ENCODE results near the gene EMC10.
"Not testable (repeated sequence)": the region's sequence is repeated elsewhere in the genome, so short reads cannot be mapped to it uniquely, and the experiment has no call there.

The EMC10 gene

DNA sequence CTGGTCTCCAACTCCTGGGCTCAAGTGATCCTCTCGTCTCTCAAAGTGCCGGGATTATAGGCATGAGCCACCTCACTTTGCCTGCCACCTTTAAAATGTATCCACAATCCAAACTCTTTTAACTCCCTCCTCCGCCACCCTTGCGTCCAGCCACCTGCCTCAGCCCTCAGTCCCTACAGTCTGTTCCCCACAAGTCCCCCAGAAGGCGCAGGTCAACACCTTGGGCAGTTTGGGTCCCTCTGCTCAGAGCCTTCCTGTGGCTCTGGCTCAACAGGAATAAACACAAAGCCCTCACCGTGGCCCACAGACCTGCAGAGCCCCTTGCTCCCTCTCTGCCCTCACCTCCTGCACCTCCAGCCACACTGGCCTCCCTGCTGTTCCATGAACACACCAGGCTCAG lies 7.5 kb upstream of the EMC10 start:
- TF ChIP-seq, protein P1, sequence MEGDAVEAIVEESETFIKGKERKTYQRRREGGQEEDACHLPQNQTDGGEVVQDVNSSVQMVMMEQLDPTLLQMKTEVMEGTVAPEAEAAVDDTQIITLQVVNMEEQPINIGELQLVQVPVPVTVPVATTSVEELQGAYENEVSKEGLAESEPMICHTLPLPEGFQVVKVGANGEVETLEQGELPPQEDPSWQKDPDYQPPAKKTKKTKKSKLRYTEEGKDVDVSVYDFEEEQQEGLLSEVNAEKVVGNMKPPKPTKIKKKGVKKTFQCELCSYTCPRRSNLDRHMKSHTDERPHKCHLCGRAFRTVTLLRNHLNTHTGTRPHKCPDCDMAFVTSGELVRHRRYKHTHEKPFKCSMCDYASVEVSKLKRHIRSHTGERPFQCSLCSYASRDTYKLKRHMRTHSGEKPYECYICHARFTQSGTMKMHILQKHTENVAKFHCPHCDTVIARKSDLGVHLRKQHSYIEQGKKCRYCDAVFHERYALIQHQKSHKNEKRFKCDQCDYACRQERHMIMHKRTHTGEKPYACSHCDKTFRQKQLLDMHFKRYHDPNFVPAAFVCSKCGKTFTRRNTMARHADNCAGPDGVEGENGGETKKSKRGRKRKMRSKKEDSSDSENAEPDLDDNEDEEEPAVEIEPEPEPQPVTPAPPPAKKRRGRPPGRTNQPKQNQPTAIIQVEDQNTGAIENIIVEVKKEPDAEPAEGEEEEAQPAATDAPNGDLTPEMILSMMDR (conservative IDR thresholded peaks at IDR 0.05; ENCODE audit: low read depth, low read length) = no peak
- H3K4me3 ChIP-seq (ENCODE audit: low read length) = no peak overlapping the region
- no peak for DNase-seq (ENCODE audit: low read depth)

DNA sequence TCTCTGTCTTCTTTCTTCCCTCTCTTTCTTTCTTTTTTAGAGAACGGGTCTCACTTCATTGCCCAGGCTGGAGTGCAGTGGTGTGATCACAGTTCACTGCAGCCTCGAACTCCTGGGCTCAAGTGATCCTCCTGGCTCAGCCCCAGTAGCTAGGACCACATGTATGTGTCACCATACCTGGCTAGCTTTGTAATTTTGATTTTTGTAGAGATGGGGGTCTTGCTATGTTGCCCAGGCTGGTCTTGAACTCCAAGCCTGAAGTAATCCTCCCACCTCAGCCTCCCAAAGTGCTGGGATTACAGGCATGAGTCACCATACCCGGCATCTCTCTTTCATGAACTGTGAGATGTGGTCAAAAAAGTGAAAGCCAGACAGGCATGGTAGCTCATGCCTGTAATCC lies 3.0 kb upstream of the EMC10 start:
- DNase-seq (ENCODE audit: low read depth); H3K4me3 ChIP-seq (ENCODE audit: low read length): not testable (repeated sequence)

DNA sequence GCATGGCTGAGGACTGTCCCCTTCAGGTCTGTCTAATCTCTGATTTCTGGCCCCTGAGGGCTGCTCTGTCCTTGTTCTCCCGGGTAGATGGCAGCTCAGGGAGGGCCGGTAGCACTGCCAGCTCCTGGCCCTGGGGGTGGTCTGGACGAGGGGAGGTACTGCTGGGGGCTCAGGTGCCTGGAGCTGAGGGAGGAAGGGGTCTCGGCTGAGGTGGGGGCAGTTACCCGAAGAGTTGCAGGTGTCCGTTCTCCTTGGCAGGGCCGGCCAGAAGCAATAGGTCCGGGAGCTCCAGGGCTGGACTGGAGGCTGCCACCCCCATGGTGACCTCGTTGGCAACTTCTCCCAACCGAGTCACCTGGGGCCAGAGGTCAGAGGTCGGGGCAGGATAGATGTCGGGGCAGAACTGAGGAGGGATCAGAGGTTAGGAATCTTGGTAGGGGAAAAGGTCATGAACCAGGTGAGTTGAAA lies 1.2 kb upstream of the EMC10 start:
- H3K4me3 ChIP-seq (ENCODE audit: low read length) = no peak overlapping the region
- DNase-seq (ENCODE audit: low read depth) = no peak
- TF ChIP-seq, protein P1 (conservative IDR thresholded peaks at IDR 0.05; ENCODE audit: low read depth, low read length) = no peak

DNA sequence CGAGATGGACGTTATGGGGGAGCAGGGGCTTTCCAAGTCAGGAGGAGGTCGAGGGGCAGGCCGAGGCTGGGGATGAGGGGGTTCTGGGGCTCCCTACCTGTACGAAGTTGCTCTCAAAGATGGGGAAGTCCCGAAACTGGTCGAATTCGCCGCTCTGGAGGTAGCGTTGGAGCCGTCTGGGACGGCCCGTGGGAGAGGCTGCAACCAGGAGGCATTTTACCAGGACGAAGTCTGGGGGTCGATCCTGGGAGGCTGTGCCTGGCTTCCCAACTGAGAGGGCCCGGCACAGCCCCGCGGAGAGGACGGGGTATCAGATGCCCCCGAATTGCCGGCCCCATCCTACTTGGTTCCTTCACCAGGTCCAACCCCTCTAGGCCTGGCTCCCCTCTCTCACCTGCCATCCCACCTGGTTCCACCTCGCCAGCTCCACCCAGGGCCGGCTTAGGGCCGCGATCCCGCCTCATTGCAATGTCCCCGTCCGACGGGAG lies 527 bp upstream of the EMC10 start:
- peak overlapping the region; percentile 24 for H3K4me3 ChIP-seq (ENCODE audit: low read length)
- DNase-seq (ENCODE audit: low read depth) = no peak
- TF ChIP-seq, protein P1 (conservative IDR thresholded peaks at IDR 0.05; ENCODE audit: low read depth, low read length) = no peak

DNA sequence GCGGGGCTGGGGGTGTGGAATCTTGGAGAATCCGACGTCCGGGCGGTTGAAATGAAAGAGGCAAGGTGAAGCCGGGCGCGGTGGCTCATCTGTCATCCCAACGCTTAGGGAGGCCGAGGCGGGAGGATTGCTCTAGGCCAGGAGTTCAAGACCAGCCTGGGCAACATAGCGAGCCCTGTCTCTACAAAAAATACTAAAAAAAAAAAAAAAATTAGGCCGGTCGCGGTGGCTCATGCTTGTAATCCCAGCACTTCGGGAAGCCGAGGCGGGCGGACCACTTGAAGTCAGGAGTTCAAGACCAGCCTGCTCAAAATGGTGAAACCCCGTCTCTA lies 566 bp downstream of the EMC10 start:
- TF ChIP-seq, protein P1 (conservative IDR thresholded peaks at IDR 0.05; ENCODE audit: low read depth, low read length) = no peak
- no peak for DNase-seq (ENCODE audit: low read depth)
- peak overlapping the region; percentile 84 for H3K4me3 ChIP-seq (ENCODE audit: low read length)

DNA sequence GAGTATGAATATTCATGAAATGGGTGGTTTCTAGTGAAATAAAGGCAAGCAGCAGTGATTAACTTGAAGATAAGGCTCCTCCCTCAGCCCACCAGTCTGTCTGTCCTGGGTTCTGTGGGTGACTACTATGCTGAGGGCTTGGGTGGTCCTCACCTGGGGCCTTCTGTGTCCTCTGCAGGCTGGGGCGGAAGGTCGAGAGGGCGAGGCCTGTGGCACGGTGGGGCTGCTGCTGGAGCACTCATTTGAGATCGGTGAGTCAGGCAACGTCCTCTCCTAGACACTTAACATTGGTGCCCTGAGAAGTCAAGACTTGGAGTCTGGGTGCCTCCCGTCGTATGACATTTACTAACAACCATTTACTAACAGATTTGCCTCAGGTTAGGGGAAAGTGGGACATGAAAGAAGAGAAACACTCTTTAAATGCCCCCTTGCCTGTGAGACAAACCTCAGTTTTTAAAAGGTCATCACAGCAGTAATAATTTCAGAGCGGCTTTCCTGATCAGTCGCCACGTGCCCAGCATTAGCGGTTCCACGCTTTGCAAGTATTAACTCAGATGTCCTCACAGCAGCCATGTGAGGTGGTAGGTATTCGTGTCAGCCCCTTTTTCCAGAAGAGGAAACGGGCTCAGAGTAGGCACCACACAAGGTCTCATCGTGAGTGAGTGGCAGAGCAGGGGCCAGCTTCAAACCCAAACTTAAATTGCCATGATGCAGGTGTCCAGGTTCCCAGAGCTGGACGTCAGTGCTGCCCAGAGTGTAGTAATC lies 1.6 kb downstream of the EMC10 start:
- TF ChIP-seq, protein P1 (conservative IDR thresholded peaks at IDR 0.05; ENCODE audit: low read depth, low read length) = no peak
- DNase-seq (ENCODE audit: low read depth) = no peak
- no peak overlapping the region for H3K4me3 ChIP-seq (ENCODE audit: low read length)

DNA sequence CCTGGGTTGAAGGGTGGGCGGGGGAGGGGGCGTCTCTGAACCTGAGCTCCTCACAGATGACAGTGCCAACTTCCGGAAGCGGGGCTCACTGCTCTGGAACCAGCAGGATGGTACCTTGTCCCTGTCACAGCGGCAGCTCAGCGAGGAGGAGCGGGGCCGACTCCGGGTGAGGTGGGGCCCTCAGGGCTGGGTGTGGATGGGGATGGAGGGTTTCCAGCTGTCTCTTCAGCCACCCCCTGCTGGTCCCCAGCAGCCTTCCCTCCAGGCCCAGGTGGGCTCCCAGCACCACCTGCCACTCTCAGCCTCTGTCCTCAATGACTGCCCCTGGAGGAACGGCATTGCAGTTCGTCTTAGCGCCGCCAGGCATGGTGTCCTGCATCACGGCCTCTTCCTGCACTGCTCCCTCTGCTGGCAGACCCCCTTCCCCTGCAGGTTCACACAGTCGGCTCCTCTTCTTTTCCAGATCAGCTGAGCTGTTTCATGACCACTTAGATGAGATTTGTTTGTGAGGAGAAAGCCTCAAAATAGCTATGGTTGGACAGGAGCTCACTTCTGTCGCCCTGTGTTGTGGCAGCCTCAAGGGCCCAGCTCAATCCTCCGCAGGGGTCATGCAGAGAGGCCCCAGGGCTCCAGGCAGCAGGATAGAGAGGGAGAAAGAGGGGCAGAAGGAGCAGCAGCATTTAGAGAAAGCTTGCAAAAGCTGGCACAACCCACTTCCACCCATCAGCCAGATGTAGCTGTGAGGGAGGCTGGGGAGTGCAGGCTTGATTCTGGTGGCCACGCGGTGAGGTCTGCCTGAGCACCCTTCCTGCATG lies 2.8 kb downstream of the EMC10 start:
- no peak for DNase-seq (ENCODE audit: low read depth)
- TF ChIP-seq, protein P1 (conservative IDR thresholded peaks at IDR 0.05; ENCODE audit: low read depth, low read length) = peak; percentile 60
- H3K4me3 ChIP-seq (ENCODE audit: low read length) = no peak overlapping the region

Data from retinal pigment epithelial cell (primary cell).